Measurements from ENCODE around the gene CHSY1. TPM values are rescaled to one million over a fixed set of nuclear protein-coding genes. Genes with fewer than 3 reads are reported as not detected.

Gene CHSY1
- total and polyA plus RNA-seq, 2 of the 13 experiments (the other 11 are each of a cell fraction or from before 2014, with no cell fraction given) = 13.3 to 13.7 TPM

DNA sequence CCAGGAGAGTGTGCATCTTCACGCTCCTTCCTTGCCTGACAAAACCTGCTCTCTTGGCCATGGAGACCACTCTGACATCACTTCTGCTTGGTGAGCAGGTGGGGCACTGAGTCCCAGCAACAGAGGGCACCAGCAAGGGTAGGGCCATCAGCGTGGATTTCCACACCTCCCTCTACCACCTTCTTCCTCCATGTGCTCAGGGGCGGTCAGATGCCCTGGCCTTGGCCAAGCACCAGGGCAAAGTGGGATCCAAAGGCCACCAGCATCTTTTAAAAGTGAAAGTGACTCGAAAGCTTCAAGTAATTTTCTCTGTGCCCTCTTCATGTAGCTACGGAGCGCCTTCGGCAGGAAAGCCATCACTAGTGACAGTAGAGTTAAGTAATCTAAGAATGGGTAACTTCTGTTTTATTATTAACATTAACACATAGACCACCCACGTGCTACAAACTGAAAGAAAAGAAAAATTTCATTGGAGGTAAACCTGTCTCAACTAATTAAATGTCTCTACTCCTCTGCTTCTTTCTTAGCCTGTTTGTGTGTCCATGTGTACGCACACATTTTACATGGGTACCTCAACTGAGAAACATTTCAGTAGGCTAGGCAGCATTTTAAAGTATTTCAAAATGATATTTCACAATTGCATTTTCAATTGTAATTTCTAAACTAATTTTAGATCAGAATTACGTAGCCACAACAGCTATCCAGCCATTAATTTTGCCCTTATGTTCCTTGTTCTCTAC lies 57.9 kb downstream of the CHSY1 start:
- Histone ChIP-seq H3K4me1 (ENCODE audit: insufficient read depth, low read length) (no peaks in the 10 kb centered on the region), H3K79me2 (ENCODE audit: insufficient read depth, low read length) (peaks cover 64% of the 10 kb centered on the region), H3K4me3 (replicated peaks in 1 of 3; ENCODE audit: insufficient read depth in 1 of 3, low read depth in 2 of 3, low read length in 3 of 3) (no peak overlapping the region), H3K27ac (ENCODE audit: extremely low read length, insufficient read depth, low read length) (no peak overlapping the region), H3K36me3 (replicated peaks in 1 of 2; ENCODE audit: control insufficient read depth in 1 of 2, insufficient read depth in 2 of 2, low read length in 2 of 2) (0 out of 5 replicates have a peak, but pooled peaks cover 0 to 8% of the 10 kb centered on the region in 2 experiments), H3K27me3 (ENCODE audit: control insufficient read depth in 1 of 2, insufficient read depth in 2 of 2, low read length in 2 of 2) (no peaks in the 10 kb centered on the region), H4K20me1 (ENCODE audit: insufficient read depth, low read length) (peaks cover 13% of the 10 kb centered on the region; the same call in 1 of the 2 replicates), H3K9ac (ENCODE audit: insufficient read depth, low read depth, low read length) (no peak overlapping the region), H2AFZ (ENCODE audit: low read length) (no peak overlapping the region), H3K4me2 (ENCODE audit: low read depth, low read length) (no peak overlapping the region), H3K9me3 (ENCODE audit: low read length) (no peaks in the 10 kb centered on the region)
- ChIA-PET CTCF (ENCODE audit: low intra/inter-chr PET ratio, low total read pairs) (no interaction called here), POLR2A (no interaction called here)
- no peak for FAIRE-seq
- intact Hi-C loops (cut with micrococcal nuclease; ENCODE audit: unreplicated experiment) = no loop called here
- in situ Hi-C loops (cut with HindIII; ENCODE audit: extremely low pct_ligation_motif_present, low pct_unique_long_range_greater_than_20kb) = no loop called here
- WGBS (ENCODE audit: low lambda C conversion rate) = 98% methylated on average over 10 of the region's 10 CpGs
- DNase-seq (ENCODE audit: low spot score) = no peak
- no peak for ATAC-seq
- TF ChIP-seq GZF1 (CRISPR knock-in tag; IDR thresholded peaks at IDR 0.05) = no peak
- no TSS peak for BruUV-seq (replicated peaks)

GRCh38 chr15:101193120-101193644 lies 58.7 kb downstream of the CHSY1 start:
- ATAC-seq = no peak

More at GRCh38 chr15:101193120-101193644, 58.7 kb downstream of the CHSY1 start:
- 0 out of 5 replicates have a peak, but pooled peaks cover 0 to 7% of the 10 kb centered on the region in 2 experiments for H3K36me3 ChIP-seq (replicated peaks in 1 of 2; ENCODE audit: control insufficient read depth in 1 of 2, insufficient read depth in 2 of 2, low read length in 2 of 2)
- H3K27me3 ChIP-seq (ENCODE audit: control insufficient read depth in 1 of 2, insufficient read depth in 2 of 2, low read length in 2 of 2) = no peaks in the 10 kb centered on the region
- TF ChIP-seq GATAD2A (CRISPR knock-in tag; IDR thresholded peaks at IDR 0.05) (no peak), ZFP62 (CRISPR knock-in tag; IDR thresholded peaks at IDR 0.05) (no peak), ZNF607 (CRISPR knock-in tag; IDR thresholded peaks at IDR 0.05; ENCODE audit: borderline replicate concordance) (no peak), RFX3 (CRISPR knock-in tag; IDR thresholded peaks at IDR 0.05) (no peak), CENPX (CRISPR knock-in tag; IDR thresholded peaks at IDR 0.05) (no peak), ZNF124 (CRISPR knock-in tag; IDR thresholded peaks at IDR 0.05) (no peak), MBNL3 (CRISPR knock-in tag; conservative IDR thresholded peaks at IDR 0.05) (no peak), ZNF879 (CRISPR knock-in tag; IDR thresholded peaks at IDR 0.05) (no peak)
- TF ChIP-seq, protein P1, sequence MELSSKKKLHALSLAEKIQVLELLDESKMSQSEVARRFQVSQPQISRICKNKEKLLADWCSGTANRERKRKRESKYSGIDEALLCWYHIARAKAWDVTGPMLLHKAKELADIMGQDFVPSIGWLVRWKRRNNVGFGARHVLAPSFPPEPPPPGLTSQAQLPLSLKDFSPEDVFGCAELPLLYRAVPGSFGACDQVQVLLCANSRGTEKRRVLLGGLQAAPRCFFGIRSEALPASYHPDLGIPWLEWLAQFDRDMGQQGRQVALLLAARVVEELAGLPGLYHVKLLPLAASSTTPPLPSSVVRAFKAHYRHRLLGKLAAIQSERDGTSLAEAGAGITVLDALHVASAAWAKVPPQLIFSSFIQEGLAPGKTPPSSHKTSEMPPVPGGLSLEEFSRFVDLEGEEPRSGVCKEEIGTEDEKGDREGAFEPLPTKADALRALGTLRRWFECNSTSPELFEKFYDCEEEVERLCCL (CRISPR knock-in tag; IDR thresholded peaks at IDR 0.05; ENCODE audit: borderline replicate concordance) = no peak
- H3K79me2 ChIP-seq (ENCODE audit: insufficient read depth, low read length) = peaks cover 58% of the 10 kb centered on the region
- intact Hi-C loops (cut with micrococcal nuclease; ENCODE audit: unreplicated experiment) = no loop called here
- DNase-seq (ENCODE audit: low spot score) (no peak), FAIRE-seq (no peak)
- no TSS peak for BruUV-seq (replicated peaks)
- H2AFZ ChIP-seq (ENCODE audit: low read length) = no peak overlapping the region
- WGBS (ENCODE audit: low lambda C conversion rate) = 96% methylated on average over 15 of the region's 17 CpGs
- POLR2A ChIA-PET = no interaction called here
- H4K20me1 ChIP-seq (ENCODE audit: insufficient read depth, low read length) = peaks cover 13% of the 10 kb centered on the region; the same call in 1 of the 2 replicates
- in situ Hi-C loops (cut with HindIII; ENCODE audit: extremely low pct_ligation_motif_present, low pct_unique_long_range_greater_than_20kb) = no loop called here
- H3K27ac ChIP-seq (ENCODE audit: extremely low read length, insufficient read depth, low read length) = no peak overlapping the region
- CTCF ChIA-PET (ENCODE audit: low intra/inter-chr PET ratio, low total read pairs) = no interaction called here
- no peaks in the 10 kb centered on the region for H3K9me3 ChIP-seq (ENCODE audit: low read length)
- no peak overlapping the region for H3K4me2 ChIP-seq (ENCODE audit: low read depth, low read length)
- H3K4me1 ChIP-seq (ENCODE audit: insufficient read depth, low read length) = no peaks in the 10 kb centered on the region
- no peak overlapping the region for H3K4me3 ChIP-seq (replicated peaks in 1 of 3; ENCODE audit: insufficient read depth in 1 of 3, low read depth in 2 of 3, low read length in 3 of 3)
- H3K9ac ChIP-seq (ENCODE audit: insufficient read depth, low read depth, low read length) = no peak overlapping the region

All from HepG2 (cell line).